ENCODE measurements around the gene COL27A1. TPM values are rescaled to one million over a fixed set of nuclear protein-coding genes. Genes with fewer than 3 reads are reported as not detected.

COL27A1 gene
- total RNA-seq, 1 experiment from 2014 or later: 12.0 TPM

- H3K27me3 ChIP-seq (ENCODE audit: insufficient read depth, low read length): no peaks in the 10 kb centered on the region
- H3K9ac ChIP-seq (ENCODE audit: low read length): no peak overlapping the region
- no peaks in the 10 kb centered on the region for H3K36me3 ChIP-seq (ENCODE audit: control insufficient read depth in 1 of 2, insufficient read depth in 2 of 2, low read length in 2 of 2)
- intact Hi-C loops (cut with micrococcal nuclease): no loop called here
- TF ChIP-seq SRF (IDR thresholded peaks at IDR 0.05; ENCODE audit: low read depth): no peak
- TF ChIP-seq SIN3A (IDR thresholded peaks at IDR 0.05; ENCODE audit: low read depth): no peak
- no peak for TF ChIP-seq FOSL1 (IDR thresholded peaks at IDR 0.05; ENCODE audit: low read depth)
- TF ChIP-seq REST (IDR thresholded peaks at IDR 0.05; ENCODE audit: low read depth): no peak
- TF ChIP-seq ZFX (IDR thresholded peaks at IDR 0.05): no peak
- RAD21 ChIA-PET (ENCODE audit: low non-redundant PET in 1 of 2, low total read pairs in 2 of 2, uncharacterized antibody in 2 of 2, unreplicated experiment in 2 of 2): no interaction called here
- no peaks in the 10 kb centered on the region for H3K9me2 ChIP-seq (ENCODE audit: insufficient read depth)
- POLR2A ChIA-PET: no interaction called here
- no peaks in the 10 kb centered on the region for H3K9me3 ChIP-seq (ENCODE audit: control insufficient read depth in 1 of 2, insufficient read depth in 1 of 2, low read depth in 1 of 2, low read length in 2 of 2)
- no peaks in the 10 kb centered on the region for H3K79me2 ChIP-seq (ENCODE audit: insufficient read depth, low read length)
- ATAC-seq (no peak), DNase-seq (ENCODE audit: low read depth, low spot score) (no peak)
- H3K4me2 ChIP-seq (ENCODE audit: low read length): no peak overlapping the region
- no TSS peak for BruUV-seq (replicated peaks)
- no peak overlapping the region for H3K27ac ChIP-seq (ENCODE audit: low read depth, low read length)
- H4K20me1 ChIP-seq (ENCODE audit: insufficient read depth): no peaks in the 10 kb centered on the region
- peaks cover 0 to 3% of the 10 kb centered on the region in 2 experiments; a peak in 1 of 4 replicates for H3K4me1 ChIP-seq (ENCODE audit: control insufficient read depth in 1 of 2, insufficient read depth in 2 of 2, low read length in 2 of 2)
- CTCF ChIA-PET: interaction anchor here (1.4 kb wide), 1 partner anchor 219 kb away, joined by 5 read pairs; no protein-coding TSS in a partner anchor
- no peak overlapping the region for H3K4me3 ChIP-seq (replicated peaks in 1 of 2; ENCODE audit: low read depth in 1 of 2, low read length in 2 of 2)
- no peak overlapping the region for H2AFZ ChIP-seq (ENCODE audit: low read depth, low read length, poor library complexity, severe bottlenecking)
Observed at GRCh38 chr9:114301798-114302565, 146.6 kb downstream of the COL27A1 start.

- no peak for DNase-seq (ENCODE audit: low read depth, low spot score)
- Histone ChIP-seq H3K4me2 (ENCODE audit: low read length) (no peak overlapping the region), H2AFZ (ENCODE audit: low read depth, low read length, poor library complexity, severe bottlenecking) (no peak overlapping the region), H3K79me2 (ENCODE audit: insufficient read depth, low read length) (no peaks in the 10 kb centered on the region), H3K9me2 (ENCODE audit: insufficient read depth) (no peaks in the 10 kb centered on the region), H3K4me3 (replicated peaks in 1 of 2; ENCODE audit: low read depth in 1 of 2, low read length in 2 of 2) (no peak overlapping the region), H3K27me3 (ENCODE audit: insufficient read depth, low read length) (no peaks in the 10 kb centered on the region), H3K9me3 (ENCODE audit: control insufficient read depth in 1 of 2, insufficient read depth in 1 of 2, low read depth in 1 of 2, low read length in 2 of 2) (no peaks in the 10 kb centered on the region), H3K9ac (ENCODE audit: low read length) (no peak overlapping the region), H3K36me3 (ENCODE audit: control insufficient read depth in 1 of 2, insufficient read depth in 2 of 2, low read length in 2 of 2) (no peaks in the 10 kb centered on the region), H3K4me1 (ENCODE audit: control insufficient read depth in 1 of 2, insufficient read depth in 2 of 2, low read length in 2 of 2) (peaks cover 0 to 3% of the 10 kb centered on the region in 2 experiments; a peak in 1 of 4 replicates), H3K27ac (ENCODE audit: low read depth, low read length) (no peak overlapping the region), H4K20me1 (ENCODE audit: insufficient read depth) (no peaks in the 10 kb centered on the region)
- ChIA-PET RAD21 (ENCODE audit: low non-redundant PET in 1 of 2, low total read pairs in 2 of 2, uncharacterized antibody in 2 of 2, unreplicated experiment in 2 of 2) (no interaction called here), CTCF (interaction anchor here (1.4 kb wide), 1 partner anchor 220 kb away, joined by 5 read pairs; no protein-coding TSS in a partner anchor), POLR2A (no interaction called here)
- no peak for ATAC-seq
- intact Hi-C loops (cut with micrococcal nuclease): no loop called here
- BruUV-seq (replicated peaks): no TSS peak
- TF ChIP-seq EGR1 (IDR thresholded peaks at IDR 0.05; ENCODE audit: low read depth) (no peak), POLR2A (IDR thresholded peaks at IDR 0.05; ENCODE audit: borderline replicate concordance, extremely low read depth, insufficient read depth, insufficient read length) (no peak), RAD21 (IDR thresholded peaks at IDR 0.05; ENCODE audit: low read depth) (no peak), POLR2AphosphoS5 (IDR thresholded peaks at IDR 0.05; ENCODE audit: low read depth, low read length) (no peak), ZBTB33 (IDR thresholded peaks at IDR 0.05; ENCODE audit: extremely low read depth, insufficient replicate concordance, low read length) (no peak), YY1 (IDR thresholded peaks at IDR 0.05; ENCODE audit: extremely low read depth, insufficient replicate concordance, low read depth, low read length) (no peak)
Observed at GRCh38 chr9:114302727-114303126, 147.4 kb downstream of the COL27A1 start.

Data from HCT116 (cell line).